ENCODE measurements around the gene NLRP12. TPM values are rescaled to one million over a fixed set of nuclear protein-coding genes. Genes with fewer than 3 reads are reported as not detected.

The NLRP12 gene
- total RNA-seq, 1 experiment from 2014 or later = 5.6 TPM

GRCh38 chr19:53868892-53869804 lies 45.0 kb upstream of the NLRP12 start:
- ChIA-PET POLR2A (interaction anchor here (0.5 to 4.1 kb wide), 11 partner anchors 7 to 167 kb away, joined by 3 to 43 read pairs (median 13); partner anchors contain the start of gene PRKCG), CTCF (interaction anchor here (0.5 to 4.8 kb wide), 9 partner anchors 10 to 161 kb away, joined by 3 to 40 read pairs (median 16); partner anchors contain the start of gene PRKCG)
- peaks cover 21% of the 10 kb centered on the region for H3K4me1 Mint-ChIP-seq
- H3K9me3 Mint-ChIP-seq = no peaks in the 10 kb centered on the region
- peak overlapping the region; percentile 93 for H3K4me3 Mint-ChIP-seq
- peak; percentile 31 for ATAC-seq
- H3K36me3 Mint-ChIP-seq = peaks cover 24% of the 10 kb centered on the region
- DNase-seq (ENCODE audit: low spot score) = peak; percentile 85
- H3K27me3 Mint-ChIP-seq (ENCODE audit: low read depth) = no peaks in the 10 kb centered on the region; the same call in 1 of the 2 replicates
- peak overlapping the region; percentile 60; the same call in 1 of the 2 replicates for H3K27ac Mint-ChIP-seq
- TF ChIP-seq ZNF138 (CRISPR knock-in tag; conservative IDR thresholded peaks at IDR 0.05) = no peak
- TF ChIP-seq PRRX2 (CRISPR knock-in tag; IDR thresholded peaks at IDR 0.05) = 0 out of 2 replicates have a peak, but pooled peaks have one; percentile 34
- TF ChIP-seq FOXP1 (CRISPR knock-in tag; IDR thresholded peaks at IDR 0.05; ENCODE audit: borderline replicate concordance) = peak; percentile 50; the same call in 1 of the 2 replicates
- TF ChIP-seq AR (CRISPR knock-in tag; IDR thresholded peaks at IDR 0.05) = peak; percentile 46; the same call in 1 of the 2 replicates
- 0 out of 2 replicates have a peak, but pooled peaks have one; percentile 4 for TF ChIP-seq HMGA2 (CRISPR knock-in tag; IDR thresholded peaks at IDR 0.05)
- TF ChIP-seq E2F5 (CRISPR knock-in tag; IDR thresholded peaks at IDR 0.05) = 0 out of 2 replicates have a peak, but pooled peaks have one; percentile 43
- peak; percentile 8; the same call in 1 of the 2 replicates for TF ChIP-seq ETV6 (CRISPR knock-in tag; IDR thresholded peaks at IDR 0.05)
- TF ChIP-seq MAX (CRISPR knock-in tag; IDR thresholded peaks at IDR 0.05) = peak; percentile 52; the same call in 1 of the 2 replicates
- peak; percentile 51; the same call in 1 of the 2 replicates for TF ChIP-seq NFATC4 (CRISPR knock-in tag; IDR thresholded peaks at IDR 0.05)
- TF ChIP-seq ARID4B (CRISPR knock-in tag; IDR thresholded peaks at IDR 0.05; ENCODE audit: borderline replicate concordance) = peak; percentile 19; the same call in 1 of the 2 replicates
- TF ChIP-seq ZNF219 (CRISPR knock-in tag; IDR thresholded peaks at IDR 0.05; ENCODE audit: borderline replicate concordance) = 0 out of 2 replicates have a peak, but pooled peaks have one; percentile 17
- peak; percentile 81 for TF ChIP-seq SP1 (CRISPR knock-in tag; conservative IDR thresholded peaks at IDR 0.05)
- TF ChIP-seq USF1 (CRISPR knock-in tag; IDR thresholded peaks at IDR 0.05) = 0 out of 2 replicates have a peak, but pooled peaks have one; percentile 25
- peak; percentile 20; the same call in 1 of the 2 replicates for TF ChIP-seq TEAD1 (CRISPR knock-in tag; IDR thresholded peaks at IDR 0.05)
- peak; percentile 58; the same call in 1 of the 2 replicates for TF ChIP-seq ZNF416 (CRISPR knock-in tag; IDR thresholded peaks at IDR 0.05)
- TF ChIP-seq TP53 (CRISPR knock-in tag; IDR thresholded peaks at IDR 0.05) = no peak
- no peak for TF ChIP-seq STAT6 (CRISPR knock-in tag; conservative IDR thresholded peaks at IDR 0.05; ENCODE audit: low read depth)
- TF ChIP-seq E2F4 (CRISPR knock-in tag; IDR thresholded peaks at IDR 0.05; ENCODE audit: borderline replicate concordance, low read depth) = no peak

All from WTC11 (cell line).